ENCODE results near the gene HNRNPF.
"Not testable (repeated sequence)": the region's sequence is repeated elsewhere in the genome, so short reads cannot be mapped to it uniquely, and the experiment has no call there.

HNRNPF gene

DNA sequence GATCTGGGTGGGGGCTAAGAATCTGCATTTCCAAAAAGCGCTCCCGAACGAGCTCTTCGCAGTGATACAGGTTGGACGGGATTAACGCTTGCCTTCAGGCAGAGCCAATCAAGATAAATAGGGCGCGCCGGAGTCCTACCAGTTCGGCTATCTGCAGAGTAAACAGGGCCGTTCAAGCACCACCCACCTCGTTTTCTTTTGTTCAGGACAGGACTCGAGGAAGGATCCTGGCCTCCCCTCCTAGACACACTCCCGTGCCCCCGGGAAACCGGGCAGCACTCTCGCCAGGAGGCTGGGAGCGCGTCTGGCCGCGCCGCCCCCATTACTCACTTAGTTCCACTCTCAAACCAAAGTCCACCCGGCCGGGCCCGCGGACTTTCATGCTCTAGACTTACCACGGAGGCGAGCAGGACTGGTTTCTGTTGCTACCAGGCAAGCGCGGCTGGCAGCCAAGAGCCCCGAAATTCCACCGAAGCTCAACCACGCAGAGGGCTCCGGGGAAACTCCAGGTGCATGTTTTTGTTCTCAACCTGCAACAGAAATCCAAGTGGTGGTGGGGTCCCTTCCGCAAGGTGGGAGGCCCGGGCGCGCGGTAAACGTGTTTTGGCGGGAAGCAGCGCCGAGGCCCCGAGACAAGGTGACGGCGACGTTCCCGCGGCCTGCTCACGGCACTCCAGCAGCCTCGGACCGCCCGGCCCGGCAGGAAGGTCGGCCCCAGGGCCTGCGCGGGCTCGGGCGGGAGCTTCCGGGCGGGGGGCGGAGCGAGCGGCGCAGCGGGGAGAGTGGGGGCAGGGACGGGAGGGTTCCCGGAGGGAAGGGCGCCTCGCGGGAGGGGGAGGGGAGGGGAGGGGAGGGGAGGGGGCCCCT, 12.7 kb downstream of the HNRNPF start:
- ATAC-seq = peak; percentile 68

DNA sequence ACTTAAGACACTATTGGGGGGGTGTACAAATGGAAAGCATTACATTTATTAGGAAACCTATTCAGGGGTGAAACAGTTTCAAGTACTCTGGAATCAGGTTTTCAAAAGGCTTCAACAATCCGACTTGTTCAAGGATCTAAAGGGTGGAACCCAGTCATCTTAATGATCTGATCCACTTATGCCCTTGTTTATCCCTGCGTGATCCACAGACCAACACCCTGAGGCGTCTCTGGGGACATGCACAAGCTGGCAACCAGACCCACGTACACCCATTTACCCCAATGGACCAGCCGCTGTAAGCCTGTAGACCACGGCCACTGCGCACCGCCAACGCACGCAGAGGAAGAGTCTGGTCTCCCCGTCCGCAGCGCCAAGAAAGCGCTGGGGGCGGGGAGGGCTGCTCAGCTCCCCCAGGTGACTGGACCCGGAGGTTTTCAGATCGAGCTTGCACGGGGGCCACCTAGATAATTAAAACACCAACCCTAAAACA, 13.4 kb downstream of the HNRNPF start:
- DNase-seq (peak; percentile 58), ATAC-seq (no peak)

More for the DNA sequence above, 12.7 kb downstream of the HNRNPF start:
- peak; percentile 88 for DNase-seq

- ATAC-seq (no peak), DNase-seq (no peak)
Observed at GRCh38 chr10:43394868-43395267, 14.1 kb downstream of the HNRNPF start.

GRCh38 chr10:43393606-43394360, 15.2 kb downstream of the HNRNPF start:
- DNase-seq = no peak
- ATAC-seq = no peak

GRCh38 chr10:43393186-43393585, 15.8 kb downstream of the HNRNPF start:
- DNase-seq, ATAC-seq: not testable (repeated sequence)

- DNase-seq = no peak
Observed at GRCh38 chr10:43392748-43393147, 16.2 kb downstream of the HNRNPF start.

GRCh38 chr10:43391496-43391895, 17.5 kb downstream of the HNRNPF start:
- ATAC-seq (no peak), DNase-seq (no peak)

More at GRCh38 chr10:43392748-43393147, 16.2 kb downstream of the HNRNPF start:
- ATAC-seq = no peak

DNA sequence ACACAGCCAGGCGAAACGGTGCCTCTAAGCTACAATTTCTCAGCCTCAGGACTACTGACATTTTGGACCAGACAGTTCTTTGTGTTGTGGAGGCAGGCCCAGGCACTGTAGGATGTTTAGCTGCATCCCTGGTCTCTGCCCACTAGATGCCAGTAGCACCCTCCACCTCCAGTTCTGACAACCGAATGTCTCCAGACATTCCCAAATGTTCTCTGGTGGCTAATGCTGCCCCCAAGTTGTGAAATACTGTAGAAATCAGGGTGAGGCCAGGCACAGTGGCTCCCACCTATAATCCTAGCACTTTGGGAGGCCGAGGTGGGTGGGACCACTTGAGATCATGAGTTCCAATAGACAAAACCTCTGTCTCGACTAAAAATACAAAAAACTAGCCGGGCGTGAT, 18.2 kb downstream of the HNRNPF start:
- ATAC-seq (peak; percentile 30), DNase-seq (no peak)

- no peak for ATAC-seq
- no peak for DNase-seq
Observed at GRCh38 chr10:43390333-43390732, 18.7 kb downstream of the HNRNPF start.

GRCh38 chr10:43389867-43390266, 19.1 kb downstream of the HNRNPF start:
- no peak for ATAC-seq
- no peak for DNase-seq

- no peak for ATAC-seq
- no peak for DNase-seq
Observed at GRCh38 chr10:43387678-43388032, 21.3 kb downstream of the HNRNPF start.

GRCh38 chr10:43386981-43387677, 21.9 kb downstream of the HNRNPF start:
- no peak for ATAC-seq
- no peak for DNase-seq

GRCh38 chr10:43386549-43386948, 22.4 kb downstream of the HNRNPF start:
- no peak for DNase-seq
- no peak for ATAC-seq

- DNase-seq (no peak), ATAC-seq (no peak)
Observed at GRCh38 chr10:43385412-43386004, 23.5 kb downstream of the HNRNPF start.

- no peak for DNase-seq
- peak; percentile 13 for ATAC-seq
Observed at GRCh38 chr10:43384252-43385221, 24.4 kb downstream of the HNRNPF start.

DNA sequence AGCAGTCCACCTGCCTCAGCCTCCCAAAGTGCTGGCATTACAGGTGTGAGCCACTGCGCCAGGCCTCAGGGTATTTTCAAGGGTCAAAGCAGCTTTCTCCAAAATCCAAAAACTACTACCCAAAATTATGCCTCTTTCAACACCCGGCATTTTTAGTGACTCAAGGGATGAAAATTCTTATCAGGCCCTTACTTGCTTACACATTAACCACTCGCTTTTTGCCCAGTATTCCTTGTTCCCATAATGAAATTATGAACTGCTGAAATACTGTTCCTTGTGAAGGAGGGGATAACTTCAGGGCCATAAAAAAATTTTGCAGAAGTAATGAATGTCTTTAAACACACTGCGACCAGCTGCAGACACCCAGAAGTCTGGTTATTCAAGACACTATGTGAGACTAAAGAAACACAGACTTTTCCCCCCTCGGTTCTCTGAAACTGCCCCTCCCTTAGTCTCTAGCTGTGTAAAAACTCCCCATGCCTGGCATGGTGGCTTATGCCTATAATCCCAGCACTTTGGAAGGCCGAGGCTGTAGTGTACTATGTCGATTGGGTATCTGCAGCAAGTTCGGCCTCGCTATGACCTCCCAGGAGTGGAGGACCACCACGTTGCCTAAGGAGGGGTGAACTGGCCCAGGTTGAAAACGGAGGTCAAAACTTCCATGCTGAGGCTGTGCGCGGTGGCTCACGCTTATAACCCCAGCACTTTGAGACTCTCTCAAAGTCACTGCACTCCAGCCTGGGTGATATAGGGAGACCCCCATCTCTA, 25.6 kb downstream of the HNRNPF start:
- peak; percentile 22 for ATAC-seq
- no peak for DNase-seq

GRCh38 chr10:43380610-43381222, 28.3 kb downstream of the HNRNPF start:
- ATAC-seq (no peak), DNase-seq (no peak)

- ATAC-seq (no peak), DNase-seq (no peak)
Observed at GRCh38 chr10:43377424-43377883, 31.5 kb downstream of the HNRNPF start.

DNA sequence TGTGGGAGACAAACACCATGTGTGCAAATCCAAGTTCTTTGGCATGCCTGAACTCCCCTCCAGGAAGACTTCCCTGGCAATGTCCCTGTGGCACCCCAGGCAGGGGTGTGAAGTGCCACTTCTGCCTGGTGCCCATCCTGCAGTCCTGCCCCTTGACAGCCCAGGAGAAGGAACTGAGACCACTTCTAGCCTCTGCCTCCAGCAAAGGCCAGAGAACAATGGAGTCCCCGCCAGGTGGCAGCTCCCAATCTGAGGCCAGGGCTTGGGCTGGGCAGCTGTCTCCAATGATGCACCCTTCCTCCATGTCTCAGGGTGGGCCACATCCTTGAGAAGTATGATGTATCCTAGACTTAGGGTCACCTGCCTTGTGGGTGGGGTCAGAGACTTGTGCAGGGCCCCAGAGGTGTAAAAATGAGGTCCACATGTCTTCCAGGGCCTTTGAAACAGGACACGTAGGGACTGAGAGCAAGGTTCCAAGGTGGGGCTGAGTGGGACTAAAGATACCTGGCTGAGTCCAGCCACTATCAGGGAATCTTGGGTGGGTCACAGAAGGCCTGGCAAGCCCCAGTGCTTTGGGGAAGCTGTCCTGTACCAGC, 32.1 kb downstream of the HNRNPF start:
- no peak for ATAC-seq
- no peak for DNase-seq

All from stimulated activated naive CD8-positive, alpha-beta T cell treated with anti-CD3 and anti-CD28 coated beads, Interleukin-15, Interleukin-2, amounts not matched to agents 100 U/mL and 50 U/mL, for 24 hours (primary cell).